Forelimb muscle (tissue), 1 donor: ENCODE results near the gene PDZRN3. TPM values are rescaled to one million over a fixed set of nuclear protein-coding genes. Genes with fewer than 3 reads are reported as not detected.

ENCODE experiments used
- DNase-seq: peaks from one replicate; pipeline ENCODE4 v3.0.0-alpha.2; 2013; ENCODE audit warnings: low read depth
- polyA plus RNA-seq: library from polyadenylated mRNA; unstranded; fragments of 120-200 nt; gene quantifications from one replicate; pipeline ENCODE4 v1.2.1, GENCODE V29; 2013; ENCODE audit not compliant: insufficient read length

Gene PDZRN3
- polyA plus RNA-seq, 1 donor, result 69.6 TPM

GRCh38 chr3:73389928-73390327 is 234.8 kb downstream of the PDZRN3 start:
- no peak for DNase-seq

- DNase-seq, result no peak
Measured at GRCh38 chr3:73389117-73389813, 235.5 kb downstream of the PDZRN3 start.

GRCh38 chr3:73385568-73385967 is 239.2 kb downstream of the PDZRN3 start:
- DNase-seq, result peak; percentile 17

- DNase-seq, result no peak
Measured at GRCh38 chr3:73384091-73384906, 240.4 kb downstream of the PDZRN3 start.

- no peak for DNase-seq
Measured at GRCh38 chr3:73383470-73384049, 241.2 kb downstream of the PDZRN3 start.

- DNase-seq, result no peak
Measured at GRCh38 chr3:73381551-73381950, 243.2 kb downstream of the PDZRN3 start.

GRCh38 chr3:73380735-73381532 is 243.8 kb downstream of the PDZRN3 start:
- DNase-seq, result no peak

- no peak for DNase-seq
Measured at GRCh38 chr3:73379465-73379864, 245.3 kb downstream of the PDZRN3 start.

- DNase-seq, result no peak
Measured at GRCh38 chr3:73378207-73378606, 246.5 kb downstream of the PDZRN3 start.

GRCh38 chr3:73365756-73366397 is 258.9 kb downstream of the PDZRN3 start:
- peak; percentile 78 for DNase-seq

GRCh38 chr3:73364517-73364916 is 260.2 kb downstream of the PDZRN3 start:
- no peak for DNase-seq

GRCh38 chr3:73363093-73363492 is 261.6 kb downstream of the PDZRN3 start:
- no peak for DNase-seq

GRCh38 chr3:73361591-73361990 is 263.1 kb downstream of the PDZRN3 start:
- DNase-seq, result no peak

- no peak for DNase-seq
Measured at GRCh38 chr3:73353649-73354217, 271.0 kb downstream of the PDZRN3 start.

- no peak for DNase-seq
Measured at GRCh38 chr3:73352841-73353645, 271.7 kb downstream of the PDZRN3 start.

- no peak for DNase-seq
Measured at GRCh38 chr3:73351423-73352071, 273.2 kb downstream of the PDZRN3 start.

- DNase-seq, result no peak
Measured at GRCh38 chr3:73350996-73351395, 273.7 kb downstream of the PDZRN3 start.

- no peak for DNase-seq
Measured at GRCh38 chr3:73349657-73350056, 275.1 kb downstream of the PDZRN3 start.

- no peak for DNase-seq
Measured at GRCh38 chr3:73342077-73342476, 282.7 kb downstream of the PDZRN3 start.
